ENCODE measurements around the gene CCDC3.
"Not testable (repeated sequence)": the region's sequence is repeated elsewhere in the genome, so short reads cannot be mapped to it uniquely, and the experiment has no call there.

CCDC3 gene

DNA sequence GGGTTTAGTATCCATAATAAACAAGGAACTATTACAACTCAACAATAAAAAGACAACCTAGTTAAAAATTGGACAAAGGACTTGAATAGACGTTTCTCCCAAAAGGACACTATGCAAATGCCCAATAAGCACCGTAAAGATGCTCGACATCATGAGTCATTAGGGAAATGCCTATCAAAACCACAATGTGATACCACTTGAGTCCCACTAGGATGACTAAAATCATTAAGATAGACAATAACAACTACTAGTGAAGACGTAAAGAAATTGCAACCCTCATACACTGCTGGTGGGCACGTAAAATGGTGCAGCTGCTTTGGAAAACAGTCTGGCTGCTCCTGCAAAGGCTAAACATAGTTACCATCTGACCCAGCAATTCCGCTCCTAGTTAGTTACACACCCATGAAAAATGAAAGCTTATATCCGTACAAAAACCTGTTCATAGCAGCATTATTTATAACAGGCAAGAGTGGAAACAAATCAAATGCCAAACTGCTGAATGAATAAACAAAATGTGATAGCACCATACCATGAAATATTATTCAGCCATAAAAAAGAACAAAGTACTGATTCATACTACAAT is 17.3 kb downstream of the CCDC3 start:
- Histone ChIP-seq H3K9ac (ENCODE audit: low read length) (no peak overlapping the region), H3K4me3 (ENCODE audit: low read length) (no peak overlapping the region), H3K79me2 (ENCODE audit: low read length) (no peaks in the 10 kb centered on the region), H3K27me3 (replicated peaks; ENCODE audit: insufficient read depth, low read length) (no peaks in the 10 kb centered on the region), H3K4me2 (ENCODE audit: low read depth, low read length) (no peak overlapping the region), H3K27ac (ENCODE audit: low read length) (no peak overlapping the region), H3K36me3 (replicated peaks; ENCODE audit: insufficient read depth, low read length) (no peaks in the 10 kb centered on the region), H3K9me2 (replicated peaks; ENCODE audit: insufficient read depth, low read length) (no peaks in the 10 kb centered on the region; the same call in 1 of the 2 replicates), H3K4me1 (ENCODE audit: low read length) (no peaks in the 10 kb centered on the region), H3F3A (ENCODE audit: insufficient read depth, low read length) (no peaks in the 10 kb centered on the region), H4K20me1 (ENCODE audit: insufficient read depth, low read length) (no peaks in the 10 kb centered on the region), H3K9me3 (replicated peaks; ENCODE audit: insufficient read depth, low read length) (no peaks in the 10 kb centered on the region), H2AFZ (ENCODE audit: low read length) (no peak overlapping the region)
- TF ChIP-seq EZH2phosphoT487 (IDR thresholded peaks at IDR 0.05; ENCODE audit: low read length) (no peak), EZH2 (optimal IDR thresholded peaks at IDR 0.05; ENCODE audit: low read depth, low read length) (no peak)
- TF ChIP-seq, protein P1, sequence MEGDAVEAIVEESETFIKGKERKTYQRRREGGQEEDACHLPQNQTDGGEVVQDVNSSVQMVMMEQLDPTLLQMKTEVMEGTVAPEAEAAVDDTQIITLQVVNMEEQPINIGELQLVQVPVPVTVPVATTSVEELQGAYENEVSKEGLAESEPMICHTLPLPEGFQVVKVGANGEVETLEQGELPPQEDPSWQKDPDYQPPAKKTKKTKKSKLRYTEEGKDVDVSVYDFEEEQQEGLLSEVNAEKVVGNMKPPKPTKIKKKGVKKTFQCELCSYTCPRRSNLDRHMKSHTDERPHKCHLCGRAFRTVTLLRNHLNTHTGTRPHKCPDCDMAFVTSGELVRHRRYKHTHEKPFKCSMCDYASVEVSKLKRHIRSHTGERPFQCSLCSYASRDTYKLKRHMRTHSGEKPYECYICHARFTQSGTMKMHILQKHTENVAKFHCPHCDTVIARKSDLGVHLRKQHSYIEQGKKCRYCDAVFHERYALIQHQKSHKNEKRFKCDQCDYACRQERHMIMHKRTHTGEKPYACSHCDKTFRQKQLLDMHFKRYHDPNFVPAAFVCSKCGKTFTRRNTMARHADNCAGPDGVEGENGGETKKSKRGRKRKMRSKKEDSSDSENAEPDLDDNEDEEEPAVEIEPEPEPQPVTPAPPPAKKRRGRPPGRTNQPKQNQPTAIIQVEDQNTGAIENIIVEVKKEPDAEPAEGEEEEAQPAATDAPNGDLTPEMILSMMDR (IDR thresholded peaks at IDR 0.05; ENCODE audit: low read length), result no peak
- no peak for DNase-seq

DNA sequence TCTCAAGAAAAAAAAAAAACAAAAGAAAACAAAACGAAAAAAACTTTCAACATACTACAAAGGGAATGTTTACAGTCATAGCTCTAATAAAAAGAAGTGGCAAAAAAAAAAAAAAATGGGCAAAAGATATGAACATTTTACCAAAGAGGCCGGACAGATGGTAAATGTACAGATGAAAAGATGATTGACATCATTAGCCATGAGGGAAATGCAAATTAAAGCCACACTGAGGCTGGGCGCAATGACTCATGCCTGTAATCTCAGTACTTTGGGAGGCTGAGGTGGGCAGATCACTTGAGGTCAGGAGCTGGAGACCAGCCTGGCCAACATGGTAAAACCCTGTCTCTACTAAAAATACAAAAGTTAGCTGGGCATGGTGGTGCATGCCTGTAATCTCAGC is 17.9 kb downstream of the CCDC3 start:
- not testable (repeated sequence) for H3K79me2 ChIP-seq (ENCODE audit: low read length); H4K20me1 ChIP-seq (ENCODE audit: insufficient read depth, low read length); H3K27ac ChIP-seq (ENCODE audit: low read length); H3K4me1 ChIP-seq (ENCODE audit: low read length); H3K36me3 ChIP-seq (replicated peaks; ENCODE audit: insufficient read depth, low read length); H3K9ac ChIP-seq (ENCODE audit: low read length); H3K9me2 ChIP-seq (replicated peaks; ENCODE audit: insufficient read depth, low read length); H3K9me3 ChIP-seq (replicated peaks; ENCODE audit: insufficient read depth, low read length); DNase-seq; H3F3A ChIP-seq (ENCODE audit: insufficient read depth, low read length); H3K4me2 ChIP-seq (ENCODE audit: low read depth, low read length); H3K27me3 ChIP-seq (replicated peaks; ENCODE audit: insufficient read depth, low read length); H2AFZ ChIP-seq (ENCODE audit: low read length); H3K4me3 ChIP-seq (ENCODE audit: low read length)

DNA sequence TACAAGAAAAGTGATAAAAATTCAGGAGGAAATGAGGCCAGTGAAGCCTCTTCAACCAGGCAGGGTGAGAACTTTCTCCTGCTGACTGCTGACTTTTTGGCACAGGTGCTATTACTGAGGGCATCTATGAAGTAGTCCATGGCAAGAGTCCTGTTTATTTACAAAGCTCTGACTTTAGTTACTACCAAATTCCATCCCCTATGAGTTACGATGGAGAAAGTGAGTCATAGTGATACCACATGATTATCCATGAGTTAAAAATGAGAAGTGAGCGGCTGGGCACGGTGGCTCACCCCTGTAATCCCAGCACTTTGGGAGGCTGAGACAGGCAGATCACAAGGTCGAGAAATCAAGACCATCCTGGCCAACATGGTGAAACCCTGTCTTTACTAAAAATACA is 19.9 kb downstream of the CCDC3 start:
- H3K4me1 ChIP-seq (ENCODE audit: low read length), result no peaks in the 10 kb centered on the region
- no peaks in the 10 kb centered on the region for H3K79me2 ChIP-seq (ENCODE audit: low read length)
- no peak for DNase-seq
- H4K20me1 ChIP-seq (ENCODE audit: insufficient read depth, low read length), result no peaks in the 10 kb centered on the region
- TF ChIP-seq EZH2phosphoT487 (IDR thresholded peaks at IDR 0.05; ENCODE audit: low read length), result no peak
- TF ChIP-seq, protein P1 (IDR thresholded peaks at IDR 0.05; ENCODE audit: low read length), result no peak
- no peaks in the 10 kb centered on the region for H3K36me3 ChIP-seq (replicated peaks; ENCODE audit: insufficient read depth, low read length)
- H3K4me2 ChIP-seq (ENCODE audit: low read depth, low read length), result no peak overlapping the region
- H3K27me3 ChIP-seq (replicated peaks; ENCODE audit: insufficient read depth, low read length), result no peaks in the 10 kb centered on the region
- no peak overlapping the region for H3K4me3 ChIP-seq (ENCODE audit: low read length)
- no peak overlapping the region for H3K27ac ChIP-seq (ENCODE audit: low read length)
- no peaks in the 10 kb centered on the region for H3K9me2 ChIP-seq (replicated peaks; ENCODE audit: insufficient read depth, low read length)
- H3K9me3 ChIP-seq (replicated peaks; ENCODE audit: insufficient read depth, low read length), result no peaks in the 10 kb centered on the region
- H3F3A ChIP-seq (ENCODE audit: insufficient read depth, low read length), result no peaks in the 10 kb centered on the region
- no peak overlapping the region for H3K9ac ChIP-seq (ENCODE audit: low read length)
- no peak overlapping the region for H2AFZ ChIP-seq (ENCODE audit: low read length)

DNA sequence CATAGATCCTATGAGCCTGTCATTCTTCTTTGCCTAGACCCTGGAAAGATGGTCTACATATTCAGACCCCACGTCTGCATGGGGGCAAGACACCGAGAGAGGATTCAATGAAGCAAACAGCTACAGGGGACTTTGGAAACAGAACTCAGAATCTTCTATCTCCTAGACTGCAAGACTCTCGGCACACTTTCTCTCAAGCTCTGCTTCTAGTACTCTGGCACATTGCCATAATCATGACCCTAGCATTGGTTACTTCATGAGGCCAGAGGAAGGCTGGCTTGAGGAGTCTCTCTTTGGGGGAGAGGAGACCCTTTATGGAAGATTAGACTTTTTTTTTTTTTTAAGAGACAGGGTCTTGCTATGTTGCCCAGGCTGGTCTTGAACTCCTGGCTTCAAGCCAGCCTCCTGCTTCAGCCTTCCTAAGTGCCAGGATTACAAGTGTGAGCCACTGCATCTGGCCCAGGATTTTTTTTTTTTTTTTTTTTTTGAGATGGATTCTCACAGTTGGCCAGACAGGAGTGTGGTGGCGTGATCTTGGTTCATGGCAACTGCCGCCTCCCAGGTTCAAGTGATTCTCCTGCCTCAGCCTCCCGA is 20.7 kb downstream of the CCDC3 start:
- Histone ChIP-seq H3K9me2 (replicated peaks; ENCODE audit: insufficient read depth, low read length) (no peaks in the 10 kb centered on the region), H3K4me3 (ENCODE audit: low read length) (no peak overlapping the region), H3K27me3 (replicated peaks; ENCODE audit: insufficient read depth, low read length) (no peaks in the 10 kb centered on the region), H4K20me1 (ENCODE audit: insufficient read depth, low read length) (no peaks in the 10 kb centered on the region), H3K4me2 (ENCODE audit: low read depth, low read length) (no peak overlapping the region), H2AFZ (ENCODE audit: low read length) (no peak overlapping the region), H3K9ac (ENCODE audit: low read length) (no peak overlapping the region), H3K4me1 (ENCODE audit: low read length) (no peaks in the 10 kb centered on the region), H3F3A (ENCODE audit: insufficient read depth, low read length) (no peaks in the 10 kb centered on the region), H3K79me2 (ENCODE audit: low read length) (no peaks in the 10 kb centered on the region), H3K9me3 (replicated peaks; ENCODE audit: insufficient read depth, low read length) (no peaks in the 10 kb centered on the region), H3K36me3 (replicated peaks; ENCODE audit: insufficient read depth, low read length) (no peaks in the 10 kb centered on the region), H3K27ac (ENCODE audit: low read length) (no peak overlapping the region)
- no peak for DNase-seq
- TF ChIP-seq, protein P1 (IDR thresholded peaks at IDR 0.05; ENCODE audit: low read length), result no peak
- no peak for TF ChIP-seq EZH2phosphoT487 (IDR thresholded peaks at IDR 0.05; ENCODE audit: low read length)
- no peak for TF ChIP-seq EZH2 (optimal IDR thresholded peaks at IDR 0.05; ENCODE audit: low read depth, low read length)
